ENCODE measurements around the gene CHRNE.

CHRNE gene

GRCh38 chr17:4944554-4945175 is 41.8 kb upstream of the CHRNE start:
- Histone ChIP-seq H3K36me3 (ENCODE audit: low read depth) (peaks cover 58% of the 10 kb centered on the region), H3K9me3 (ENCODE audit: severe bottlenecking) (no peaks in the 10 kb centered on the region), H3K4me3 (ENCODE audit: severe bottlenecking) (no peak overlapping the region), H3K27ac (ENCODE audit: poor library complexity, severe bottlenecking) (peak overlapping the region; percentile 99), H3K4me1 (ENCODE audit: insufficient read depth, poor library complexity, severe bottlenecking) (peaks cover 29% of the 10 kb centered on the region), H3K27me3 (ENCODE audit: insufficient read depth, poor library complexity, severe bottlenecking) (no peaks in the 10 kb centered on the region)
- DNase-seq (ENCODE audit: low spot score) (no peak), ATAC-seq (ENCODE audit: low read depth) (no peak)
- no peak for TF ChIP-seq CTCF (IDR thresholded peaks at IDR 0.05; ENCODE audit: poor library complexity, severe bottlenecking)

- DNase-seq (ENCODE audit: low spot score) (no peak), ATAC-seq (ENCODE audit: low read depth) (no peak)
- Histone ChIP-seq H3K4me1 (ENCODE audit: insufficient read depth, poor library complexity, severe bottlenecking) (peaks cover 29% of the 10 kb centered on the region), H3K27me3 (ENCODE audit: insufficient read depth, poor library complexity, severe bottlenecking) (no peaks in the 10 kb centered on the region), H3K27ac (ENCODE audit: poor library complexity, severe bottlenecking) (peak overlapping the region; percentile 99), H3K4me3 (ENCODE audit: severe bottlenecking) (no peak overlapping the region), H3K9me3 (ENCODE audit: severe bottlenecking) (no peaks in the 10 kb centered on the region), H3K36me3 (ENCODE audit: low read depth) (peaks cover 58% of the 10 kb centered on the region)
- no peak for TF ChIP-seq CTCF (IDR thresholded peaks at IDR 0.05; ENCODE audit: poor library complexity, severe bottlenecking)
Measured at GRCh38 chr17:4944163-4944553, 41.3 kb upstream of the CHRNE start.

- DNase-seq (ENCODE audit: low spot score) (no peak), ATAC-seq (ENCODE audit: low read depth) (no peak)
- Histone ChIP-seq H3K27ac (ENCODE audit: poor library complexity, severe bottlenecking) (peak overlapping the region; percentile 99), H3K9me3 (ENCODE audit: severe bottlenecking) (no peaks in the 10 kb centered on the region), H3K4me1 (ENCODE audit: insufficient read depth, poor library complexity, severe bottlenecking) (peaks cover 29% of the 10 kb centered on the region), H3K36me3 (ENCODE audit: low read depth) (peaks cover 63% of the 10 kb centered on the region), H3K27me3 (ENCODE audit: insufficient read depth, poor library complexity, severe bottlenecking) (no peaks in the 10 kb centered on the region), H3K4me3 (ENCODE audit: severe bottlenecking) (no peak overlapping the region)
- TF ChIP-seq CTCF (IDR thresholded peaks at IDR 0.05; ENCODE audit: poor library complexity, severe bottlenecking): no peak
Measured at GRCh38 chr17:4942760-4943508, 40.0 kb upstream of the CHRNE start.

GRCh38 chr17:4941319-4941610 is 38.4 kb upstream of the CHRNE start:
- ATAC-seq (ENCODE audit: low read depth) (no peak), DNase-seq (ENCODE audit: low spot score) (no peak)
- Histone ChIP-seq H3K27me3 (ENCODE audit: insufficient read depth, poor library complexity, severe bottlenecking) (no peaks in the 10 kb centered on the region), H3K4me3 (ENCODE audit: severe bottlenecking) (peak overlapping the region; percentile 63), H3K36me3 (ENCODE audit: low read depth) (peaks cover 61% of the 10 kb centered on the region), H3K9me3 (ENCODE audit: severe bottlenecking) (no peaks in the 10 kb centered on the region), H3K27ac (ENCODE audit: poor library complexity, severe bottlenecking) (peak overlapping the region; percentile 99), H3K4me1 (ENCODE audit: insufficient read depth, poor library complexity, severe bottlenecking) (peaks cover 29% of the 10 kb centered on the region)
- no peak for TF ChIP-seq CTCF (IDR thresholded peaks at IDR 0.05; ENCODE audit: poor library complexity, severe bottlenecking)

Measured in RWPE2 (cell line).